Fibroblast of skin of right quadriceps (primary cell): ENCODE results near the gene ATPAF2.

Experiments used
- DNase-seq: peaks from one replicate; pipeline ENCODE4 v3.0.0-alpha.2; 2013

ATPAF2 gene

GRCh38 chr17:18039535-18040260 is 730 bp upstream of the ATPAF2 start:
- no peak for DNase-seq

- DNase-seq = no peak
These were observed 668 bp downstream of the ATPAF2 start for GRCh38 chr17:18038149-18038850.

GRCh38 chr17:18037486-18037885 is 1.5 kb downstream of the ATPAF2 start:
- DNase-seq = no peak

GRCh38 chr17:18035704-18036103 is 3.3 kb downstream of the ATPAF2 start:
- DNase-seq = no peak

GRCh38 chr17:18033442-18034099 is 5.4 kb downstream of the ATPAF2 start:
- DNase-seq = peak; percentile 81

- peak; percentile 41 for DNase-seq
These were observed 7.0 kb downstream of the ATPAF2 start for GRCh38 chr17:18031955-18032354.

- no peak for DNase-seq
These were observed 9.9 kb downstream of the ATPAF2 start for GRCh38 chr17:18028952-18029540.

- no peak for DNase-seq
These were observed 10.6 kb downstream of the ATPAF2 start for GRCh38 chr17:18028114-18028951.

GRCh38 chr17:18027280-18027679 is 11.7 kb downstream of the ATPAF2 start:
- DNase-seq = no peak

GRCh38 chr17:18025945-18026776 is 12.8 kb downstream of the ATPAF2 start:
- peak; percentile 85 for DNase-seq

GRCh38 chr17:18025241-18025944 is 13.6 kb downstream of the ATPAF2 start:
- DNase-seq = peak; percentile 22

GRCh38 chr17:18021372-18021771 is 17.6 kb downstream of the ATPAF2 start:
- no peak for DNase-seq

- DNase-seq = no peak
These were observed 18.0 kb downstream of the ATPAF2 start for GRCh38 chr17:18020971-18021370.

GRCh38 chr17:18019838-18020154 is 19.2 kb downstream of the ATPAF2 start:
- no peak for DNase-seq

- no peak for DNase-seq
These were observed 20.5 kb downstream of the ATPAF2 start for GRCh38 chr17:18018411-18018921.

- DNase-seq = no peak
These were observed 21.0 kb downstream of the ATPAF2 start for GRCh38 chr17:18017958-18018357.

- DNase-seq = no peak
These were observed 22.5 kb downstream of the ATPAF2 start for GRCh38 chr17:18016426-18016825.

GRCh38 chr17:18015593-18015992 is 23.4 kb downstream of the ATPAF2 start:
- no peak for DNase-seq

- no peak for DNase-seq
These were observed 25.0 kb downstream of the ATPAF2 start for GRCh38 chr17:18014006-18014405.

GRCh38 chr17:18011286-18011685 is 27.7 kb downstream of the ATPAF2 start:
- no peak for DNase-seq
